GM12865 (cell line): ENCODE measurements around the gene RETREG1.
"Not testable (repeated sequence)": the region's sequence is repeated elsewhere in the genome, so short reads cannot be mapped to it uniquely, and the experiment has no call there.

Experiments used
- DNase-seq: peaks from one replicate; pipeline ENCODE4 v3.0.0; 2010; ENCODE audit warnings: low read depth
- H3K4me3 ChIP-seq: 2 replicates; pipeline ENCODE4 v1.5.1; 2011; ENCODE audit warnings: mild to moderate bottlenecking, low read depth, low read length, control low read depth
- TF ChIP-seq, protein P1 (sequence below): IDR thresholded peaks from 2 replicates; pipeline ENCODE4 v1.5.1; 2011; ENCODE audit warnings: low read length, control low read depth, low read depth, inconsistent platforms; ENCODE audit not compliant: insufficient read depth; ENCODE audit errors: missing control alignments

RETREG1 gene

DNA sequence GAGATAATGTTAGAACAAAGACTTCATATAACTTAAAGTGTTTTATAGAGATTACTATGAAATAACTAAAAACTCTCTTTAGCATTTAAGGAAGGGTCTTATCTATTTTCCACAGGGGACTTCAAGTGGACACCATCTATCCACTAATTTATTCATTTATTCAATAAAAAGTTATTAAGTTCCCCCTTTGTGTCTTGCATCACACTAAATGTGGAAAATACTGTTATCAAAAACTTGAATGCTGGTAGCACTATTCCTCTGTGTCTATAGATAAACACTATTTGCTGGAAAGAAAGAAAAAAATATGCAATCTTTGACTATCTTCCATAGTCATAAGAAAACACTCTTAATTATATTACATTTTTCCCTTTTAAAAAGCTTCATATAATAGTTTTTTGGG lies 131.1 kb downstream of the RETREG1 start:
- DNase-seq, result no peak
- TF ChIP-seq, protein P1, sequence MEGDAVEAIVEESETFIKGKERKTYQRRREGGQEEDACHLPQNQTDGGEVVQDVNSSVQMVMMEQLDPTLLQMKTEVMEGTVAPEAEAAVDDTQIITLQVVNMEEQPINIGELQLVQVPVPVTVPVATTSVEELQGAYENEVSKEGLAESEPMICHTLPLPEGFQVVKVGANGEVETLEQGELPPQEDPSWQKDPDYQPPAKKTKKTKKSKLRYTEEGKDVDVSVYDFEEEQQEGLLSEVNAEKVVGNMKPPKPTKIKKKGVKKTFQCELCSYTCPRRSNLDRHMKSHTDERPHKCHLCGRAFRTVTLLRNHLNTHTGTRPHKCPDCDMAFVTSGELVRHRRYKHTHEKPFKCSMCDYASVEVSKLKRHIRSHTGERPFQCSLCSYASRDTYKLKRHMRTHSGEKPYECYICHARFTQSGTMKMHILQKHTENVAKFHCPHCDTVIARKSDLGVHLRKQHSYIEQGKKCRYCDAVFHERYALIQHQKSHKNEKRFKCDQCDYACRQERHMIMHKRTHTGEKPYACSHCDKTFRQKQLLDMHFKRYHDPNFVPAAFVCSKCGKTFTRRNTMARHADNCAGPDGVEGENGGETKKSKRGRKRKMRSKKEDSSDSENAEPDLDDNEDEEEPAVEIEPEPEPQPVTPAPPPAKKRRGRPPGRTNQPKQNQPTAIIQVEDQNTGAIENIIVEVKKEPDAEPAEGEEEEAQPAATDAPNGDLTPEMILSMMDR, result no peak
- no peak overlapping the region for H3K4me3 ChIP-seq

DNA sequence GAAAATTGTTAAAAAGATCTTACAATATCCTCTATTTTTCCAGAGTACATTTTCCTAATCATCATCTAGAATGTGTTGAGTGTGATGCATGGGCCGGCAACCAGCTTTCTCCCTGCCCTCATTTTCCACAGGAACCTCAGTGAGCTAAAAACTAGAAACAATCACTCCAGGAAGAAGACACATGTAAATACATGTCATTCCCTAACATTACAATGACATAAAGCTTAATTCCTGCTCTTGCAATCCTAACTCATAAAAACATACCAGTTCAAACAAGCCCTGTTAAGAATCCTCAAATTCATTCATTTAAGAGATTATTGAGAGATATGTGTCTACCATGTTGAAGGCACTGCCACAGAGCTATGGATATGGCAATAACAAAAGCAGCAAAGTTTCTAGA lies 132.7 kb downstream of the RETREG1 start:
- DNase-seq, result no peak
- TF ChIP-seq, protein P1, result no peak
- no peak overlapping the region for H3K4me3 ChIP-seq

DNA sequence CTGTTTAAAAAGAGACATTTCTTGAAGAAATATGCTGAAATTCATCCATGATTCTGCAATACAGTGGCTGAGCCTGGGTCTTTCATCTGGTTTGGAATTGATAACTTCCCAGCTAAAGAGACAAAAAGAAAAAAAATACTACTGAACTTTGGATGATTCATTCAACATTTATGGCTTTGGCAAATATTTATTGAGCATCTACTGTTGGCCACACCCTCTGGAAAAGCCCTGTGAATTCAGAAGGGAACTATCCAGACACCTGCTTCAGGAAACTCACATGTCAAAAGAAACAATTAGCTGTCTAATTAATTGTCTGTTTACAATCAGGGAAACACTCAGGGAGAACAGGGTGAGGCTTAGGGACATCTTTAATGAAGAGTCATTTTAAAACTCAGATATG lies 133.4 kb downstream of the RETREG1 start:
- TF ChIP-seq, protein P1, result no peak
- no peak for DNase-seq
- H3K4me3 ChIP-seq, result no peak overlapping the region

DNA sequence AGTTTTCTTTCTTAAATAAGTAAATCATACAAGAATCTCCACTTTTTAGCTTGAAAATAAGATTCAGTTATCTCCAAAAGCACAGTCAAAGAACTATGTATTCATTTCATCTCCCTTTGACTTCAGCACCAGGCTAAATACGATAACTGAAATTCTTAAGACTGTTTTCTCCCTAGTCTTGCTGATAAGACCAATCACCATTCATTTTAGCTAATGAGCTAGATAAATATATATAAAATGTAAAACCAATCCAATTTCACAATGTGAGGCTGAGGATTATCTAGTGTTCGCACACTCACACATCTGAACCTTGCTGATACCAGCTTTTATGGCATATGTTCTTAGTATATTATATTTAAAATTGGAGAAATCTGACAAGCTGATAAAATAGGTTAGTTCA lies 133.9 kb downstream of the RETREG1 start:
- H3K4me3 ChIP-seq, result no peak overlapping the region
- no peak for DNase-seq
- TF ChIP-seq, protein P1, result no peak

DNA sequence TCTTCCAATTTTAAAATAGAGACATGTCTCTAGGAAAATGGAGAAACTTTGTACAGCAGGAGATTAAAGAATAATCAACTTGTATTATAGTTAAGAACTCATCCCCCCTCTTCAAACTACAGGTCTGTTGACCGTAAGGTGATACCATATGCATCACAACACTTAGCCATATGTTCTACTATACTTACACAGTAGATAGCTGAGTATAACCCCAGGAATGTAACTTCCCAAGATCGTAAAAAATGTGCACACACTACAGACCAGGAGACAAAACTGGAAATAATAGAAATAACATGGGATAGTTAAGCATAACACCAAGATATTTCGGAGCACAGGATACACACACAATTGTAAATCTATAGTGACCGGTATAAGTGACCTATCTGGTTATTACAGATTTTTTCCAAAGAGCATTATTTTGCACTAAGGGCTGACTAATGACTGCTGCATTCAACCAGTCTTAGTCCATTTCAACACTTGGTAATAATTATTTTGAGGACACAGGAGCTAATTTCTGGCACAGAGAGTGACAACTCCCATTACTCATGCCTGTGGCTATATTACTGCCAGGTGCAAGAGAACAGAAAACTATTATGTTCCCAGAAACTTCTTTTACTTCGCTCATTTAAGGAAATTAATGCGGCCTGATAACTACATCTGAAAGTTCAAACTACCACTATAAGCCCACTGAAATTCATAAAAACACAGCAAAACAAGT lies 135.8 kb downstream of the RETREG1 start:
- TF ChIP-seq, protein P1, result no peak
- no peak overlapping the region for H3K4me3 ChIP-seq
- DNase-seq, result no peak

DNA sequence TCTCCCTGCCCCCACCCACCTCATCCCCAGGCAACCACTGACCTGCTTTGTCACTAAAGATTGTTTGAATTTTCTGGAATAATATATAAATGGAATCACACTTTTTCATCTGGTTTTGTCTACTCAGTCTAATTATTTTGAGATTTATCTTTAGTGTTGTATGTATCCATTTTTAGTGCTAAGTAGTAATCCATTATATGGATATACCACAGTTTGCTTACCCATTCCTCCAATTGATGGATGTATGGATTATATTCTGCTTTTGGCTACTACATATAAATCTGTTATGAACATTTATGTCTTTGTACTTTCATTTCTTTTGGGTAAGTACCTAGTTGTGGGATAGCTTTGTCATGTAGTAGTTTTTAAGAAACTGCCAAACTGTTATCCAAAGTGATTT lies 136.7 kb downstream of the RETREG1 start:
- DNase-seq, result no peak
- TF ChIP-seq, protein P1, result no peak
- no peak overlapping the region for H3K4me3 ChIP-seq

DNA sequence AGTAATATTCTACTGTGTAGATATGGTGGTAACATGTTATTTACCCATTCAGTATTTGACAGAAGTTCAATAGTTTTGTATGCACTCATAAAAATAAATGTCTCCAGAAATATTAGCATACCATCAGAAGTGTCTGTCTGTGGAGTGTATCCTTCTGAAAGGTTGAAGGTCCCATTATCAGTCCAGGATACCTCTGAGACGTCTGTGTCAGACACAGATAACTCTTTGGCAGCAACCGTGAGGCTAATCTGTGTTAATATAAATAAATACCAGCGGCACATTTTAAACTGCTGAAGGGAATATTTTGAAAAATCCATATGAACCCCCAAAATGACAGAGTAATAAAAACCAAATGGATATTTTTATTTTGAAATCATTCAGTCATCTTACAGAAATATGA lies 139.3 kb downstream of the RETREG1 start:
- TF ChIP-seq, protein P1, result no peak
- DNase-seq, result no peak
- H3K4me3 ChIP-seq, result no peak overlapping the region

DNA sequence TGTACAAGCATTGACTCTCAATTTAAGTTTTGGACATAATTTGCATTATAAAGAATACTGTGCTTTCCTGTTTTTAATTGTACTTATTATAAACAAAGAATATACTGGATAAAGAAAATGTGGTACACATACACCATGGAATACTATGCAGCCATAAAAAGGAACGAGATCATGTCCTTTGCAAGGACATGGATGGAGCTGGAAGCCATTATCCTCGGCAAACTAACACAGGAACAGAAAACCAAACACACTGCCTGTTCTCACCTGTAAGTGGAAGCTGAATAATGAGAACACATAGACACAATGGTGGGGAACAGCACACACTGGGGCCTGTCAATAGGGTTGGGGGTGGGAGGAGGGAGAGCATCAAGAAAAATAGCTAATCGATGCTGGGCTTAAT lies 140.4 kb downstream of the RETREG1 start:
- DNase-seq, H3K4me3 ChIP-seq: not testable (repeated sequence)
